ENCODE data around the gene DGLUCY.
"Not testable (repeated sequence)": the region's sequence is repeated elsewhere in the genome, so short reads cannot be mapped to it uniquely, and the experiment has no call there.

Gene DGLUCY

GRCh38 chr14:91211017-91211416 is 97.1 kb downstream of the DGLUCY start:
- no peak for DNase-seq (ENCODE audit: low read depth)

- no peak for DNase-seq (ENCODE audit: low read depth)
These were observed 100.4 kb downstream of the DGLUCY start for GRCh38 chr14:91214306-91214705.

- DNase-seq (ENCODE audit: low read depth): no peak
These were observed 101.5 kb downstream of the DGLUCY start for GRCh38 chr14:91215381-91215780.

- DNase-seq (ENCODE audit: low read depth): no peak
These were observed 102.9 kb downstream of the DGLUCY start for GRCh38 chr14:91216731-91217226.

- DNase-seq (ENCODE audit: low read depth): no peak
These were observed 104.1 kb downstream of the DGLUCY start for GRCh38 chr14:91218014-91218413.

GRCh38 chr14:91219517-91220389 is 105.9 kb downstream of the DGLUCY start:
- DNase-seq (ENCODE audit: low read depth): no peak

GRCh38 chr14:91220581-91221000 is 106.7 kb downstream of the DGLUCY start:
- DNase-seq (ENCODE audit: low read depth): no peak

DNA sequence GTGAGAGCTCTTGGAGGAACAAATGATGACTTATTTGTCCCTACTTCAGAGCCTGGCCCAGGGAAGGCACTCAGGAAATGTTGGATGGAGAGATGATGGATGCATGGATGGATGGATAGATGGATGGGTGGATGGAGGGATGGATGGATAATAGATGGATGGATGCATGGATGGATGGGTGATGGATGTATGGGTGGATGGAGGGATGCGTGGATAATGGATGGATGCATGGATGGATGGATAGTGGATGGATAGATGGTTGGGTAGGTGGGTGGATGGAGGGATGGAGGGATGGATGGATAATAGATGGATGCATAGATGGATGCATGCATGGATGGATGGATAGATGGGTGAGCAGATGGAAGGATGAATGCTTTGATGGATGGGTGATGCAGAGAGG is 107.4 kb downstream of the DGLUCY start:
- no peak for DNase-seq (ENCODE audit: low read depth)

- DNase-seq (ENCODE audit: low read depth): no peak
These were observed 109.3 kb downstream of the DGLUCY start for GRCh38 chr14:91223028-91223783.

DNA sequence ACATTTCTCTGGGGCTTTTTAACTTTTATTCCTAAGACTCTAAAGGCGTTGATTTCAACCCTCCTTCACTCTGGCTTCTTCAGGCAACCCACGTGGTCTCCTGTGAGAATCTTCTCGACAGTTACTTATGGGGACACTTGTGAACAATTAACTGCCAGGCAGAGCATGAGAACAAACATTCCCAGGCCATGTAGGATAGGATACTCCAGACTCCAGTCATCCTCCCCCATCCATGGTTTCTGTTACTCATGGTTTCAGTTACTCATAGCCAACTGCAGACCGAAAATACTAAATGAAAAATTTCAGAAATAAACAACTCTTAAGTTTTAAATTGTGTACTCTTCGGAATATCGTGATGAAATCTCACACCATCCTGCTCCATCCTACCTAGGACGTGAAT is 111.2 kb downstream of the DGLUCY start:
- peak; percentile 24 for DNase-seq (ENCODE audit: low read depth)

DNA sequence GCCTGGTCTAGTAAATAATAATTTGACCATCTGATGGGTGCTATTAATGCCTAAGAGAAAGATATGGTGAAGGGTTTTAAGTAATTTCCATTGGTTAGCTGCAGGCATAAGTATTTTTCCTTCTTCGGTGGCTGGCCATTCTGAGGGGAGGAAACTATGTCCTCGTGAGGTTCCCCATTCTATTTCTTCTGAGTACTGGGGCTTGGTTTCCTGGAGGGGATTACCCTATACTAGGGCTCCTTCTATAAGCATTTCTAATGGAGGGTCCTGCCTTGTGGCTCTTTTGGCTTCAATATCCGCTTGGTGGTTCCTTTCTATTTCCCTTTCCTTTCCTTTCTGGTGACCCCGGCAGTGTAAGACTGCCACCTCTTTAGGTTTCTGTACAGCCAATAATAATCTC is 112.5 kb downstream of the DGLUCY start:
- DNase-seq (ENCODE audit: low read depth): not testable (repeated sequence)

- no peak for DNase-seq (ENCODE audit: low read depth)
These were observed 113.3 kb downstream of the DGLUCY start for GRCh38 chr14:91227183-91227628.

DNA sequence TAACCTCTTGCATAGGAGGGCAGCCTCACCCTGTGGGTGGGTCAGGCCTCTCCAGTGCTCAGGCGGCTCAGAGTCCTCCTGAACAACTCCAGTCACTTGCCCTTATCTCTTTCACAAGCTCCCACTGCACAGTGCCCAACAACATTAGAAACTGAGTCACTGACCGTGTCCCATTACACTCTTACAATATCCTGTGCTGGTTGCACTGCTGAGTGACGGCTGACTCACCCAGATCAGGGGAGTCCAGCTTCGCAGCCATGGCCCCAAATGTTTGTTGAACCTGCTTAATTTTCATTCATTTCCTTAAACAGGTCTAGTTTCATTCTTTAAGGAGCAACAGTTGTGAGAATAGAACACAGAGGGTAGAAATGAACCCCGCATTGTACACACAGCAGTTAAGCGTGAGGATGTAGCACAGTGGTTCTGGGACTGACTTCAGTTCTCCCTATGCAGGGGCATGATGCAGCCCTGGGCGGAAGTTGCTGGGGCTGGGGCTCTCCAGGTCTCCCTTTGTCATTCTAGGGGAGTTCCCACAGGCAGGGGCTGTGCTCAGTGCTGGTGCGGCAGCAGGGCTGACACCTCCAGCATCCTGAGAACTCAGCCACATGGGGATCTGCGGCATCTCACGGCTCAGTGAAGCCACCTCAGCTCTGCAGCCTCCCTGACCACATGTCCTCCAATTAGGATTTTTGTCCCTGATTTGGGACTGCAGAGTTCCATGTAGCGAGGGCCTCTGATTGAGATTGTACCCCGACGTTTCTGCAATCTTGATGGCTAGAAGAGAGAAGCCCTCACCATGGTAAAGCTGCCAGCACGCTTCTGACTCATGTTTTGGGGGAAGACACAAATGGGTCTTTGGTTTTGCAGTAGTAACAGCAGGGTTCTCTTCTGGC is 114.5 kb downstream of the DGLUCY start:
- peak; percentile 89 for DNase-seq (ENCODE audit: low read depth)

DNA sequence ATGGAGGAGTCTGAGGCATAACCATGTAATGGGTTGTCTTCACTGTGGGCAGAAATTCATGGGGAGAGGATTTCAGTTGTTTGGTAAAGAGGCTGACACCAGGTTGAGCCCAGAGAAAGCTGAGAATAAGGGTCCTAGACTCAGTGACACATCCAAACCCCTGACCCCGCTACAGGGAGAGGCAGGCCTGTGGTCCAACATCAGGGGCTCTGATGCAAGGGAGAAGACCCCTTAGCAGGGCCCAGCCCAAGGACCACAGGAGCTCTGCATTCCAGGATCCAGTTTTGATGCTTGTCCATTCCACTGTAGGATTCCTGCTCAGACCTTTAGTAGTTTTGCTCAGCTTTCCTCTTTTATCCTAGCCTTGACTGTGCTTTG is 115.1 kb downstream of the DGLUCY start:
- no peak for DNase-seq (ENCODE audit: low read depth)

DNA sequence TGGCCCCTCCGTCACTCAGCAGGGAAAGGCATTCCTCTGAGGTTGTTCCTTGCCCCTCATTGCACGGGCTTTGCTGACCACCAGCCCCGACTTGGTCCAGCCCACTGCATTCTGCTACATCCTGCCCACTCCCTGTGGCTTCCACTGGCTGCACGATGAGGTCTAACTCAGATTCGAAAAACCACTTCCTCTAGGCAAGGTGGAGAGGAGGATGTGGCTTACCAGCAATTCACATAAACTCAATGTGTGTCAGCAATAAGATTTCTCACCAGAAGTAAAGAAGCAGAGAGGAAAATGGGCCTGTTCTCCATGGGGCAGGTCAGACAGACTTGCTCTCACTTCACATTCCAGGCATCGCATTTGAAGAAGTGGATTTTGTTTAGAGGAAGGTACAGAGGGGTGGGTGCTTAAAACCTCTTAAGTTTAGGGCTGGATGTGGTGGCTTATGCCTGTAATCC is 115.9 kb downstream of the DGLUCY start:
- DNase-seq (ENCODE audit: low read depth): peak; percentile 68

GRCh38 chr14:91230397-91231035 is 116.6 kb downstream of the DGLUCY start:
- DNase-seq (ENCODE audit: low read depth): peak; percentile 49

GRCh38 chr14:91231446-91231845 is 117.6 kb downstream of the DGLUCY start:
- no peak for DNase-seq (ENCODE audit: low read depth)

GRCh38 chr14:91232052-91232451 is 118.2 kb downstream of the DGLUCY start:
- DNase-seq (ENCODE audit: low read depth): no peak

DNA sequence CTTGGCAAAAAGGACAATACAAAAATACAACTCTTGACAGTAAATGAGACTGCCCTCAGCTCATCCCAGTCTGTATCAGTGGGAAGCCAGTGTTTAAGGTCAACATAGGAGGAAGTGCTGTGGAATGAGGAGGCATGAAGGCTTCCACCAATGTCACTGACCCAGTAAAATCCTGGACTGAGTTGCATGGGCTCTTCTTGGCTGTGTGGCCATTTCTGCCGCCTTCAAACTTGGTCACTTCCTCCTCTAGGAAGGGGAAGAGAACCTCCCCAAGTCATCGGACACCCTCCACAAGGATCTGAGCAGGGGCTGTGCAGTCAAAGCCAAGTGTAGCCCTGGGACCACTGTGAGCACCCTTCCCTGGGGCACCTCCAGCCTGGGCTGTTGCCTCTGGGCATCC is 118.7 kb downstream of the DGLUCY start:
- no peak for DNase-seq (ENCODE audit: low read depth)

DNA sequence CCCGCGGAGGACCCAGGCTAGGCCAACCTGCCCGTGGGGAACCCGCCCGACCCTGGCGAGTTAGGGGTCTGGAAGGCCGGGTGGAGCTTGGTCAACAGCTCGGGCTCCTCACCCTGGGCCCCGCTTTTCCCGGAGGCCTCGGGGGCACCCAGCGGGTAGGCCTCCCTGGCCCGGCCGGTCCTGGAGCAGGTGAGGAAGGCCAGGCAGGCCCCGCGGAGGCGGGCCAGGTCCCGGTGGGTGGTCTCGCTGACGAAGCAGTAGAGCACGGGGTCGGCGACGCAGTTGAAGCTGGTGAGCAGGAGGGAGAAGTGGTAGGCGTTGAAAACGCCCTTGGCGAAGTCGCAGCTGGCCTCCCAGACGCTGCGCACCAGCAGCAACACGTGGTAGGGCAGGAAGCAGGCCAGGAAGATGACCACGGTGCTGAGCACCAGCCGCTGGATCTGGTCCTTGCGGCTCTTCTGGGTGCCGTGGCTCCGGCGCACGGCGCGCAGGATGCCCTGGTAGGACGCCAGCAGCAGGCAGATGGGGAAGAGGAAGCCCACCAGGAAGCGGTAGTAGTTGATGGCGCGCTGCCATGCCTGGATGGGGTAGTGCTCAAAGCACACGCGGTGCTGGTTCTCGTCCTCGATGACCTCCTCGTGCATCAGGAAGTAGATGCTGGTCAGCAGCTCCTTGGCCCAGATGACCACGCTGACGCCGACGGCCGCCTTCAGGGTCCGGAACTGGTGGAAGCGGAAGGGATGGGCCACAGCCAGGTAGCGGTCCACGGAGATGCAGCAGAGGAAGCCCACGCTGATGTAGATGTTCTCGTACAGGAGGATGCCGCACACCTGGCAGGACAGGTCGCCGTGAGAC is 120.3 kb downstream of the DGLUCY start:
- no peak for DNase-seq (ENCODE audit: low read depth)

DNA sequence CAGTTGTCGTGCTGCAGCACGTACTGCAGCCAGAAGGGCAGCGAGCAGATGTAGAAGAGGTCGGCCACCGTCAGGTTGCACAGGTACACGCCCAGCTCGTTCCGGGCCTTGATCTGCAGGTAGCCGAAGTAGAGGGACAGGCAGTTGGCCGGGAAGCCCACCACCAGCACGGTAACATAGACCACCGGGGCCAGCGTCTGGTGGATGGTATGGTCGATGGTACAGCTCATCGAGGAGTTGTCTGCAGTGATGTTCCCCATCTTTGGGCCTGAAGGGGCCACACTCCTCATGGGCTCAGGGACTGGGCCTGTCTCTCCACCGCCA is 120.9 kb downstream of the DGLUCY start:
- no peak for DNase-seq (ENCODE audit: low read depth)
